Rectal smooth muscle tissue (tissue), 1 donor: ENCODE measurements around the gene SELL.
"Not testable (repeated sequence)": the region's sequence is repeated elsewhere in the genome, so short reads cannot be mapped to it uniquely, and the experiment has no call there.

ENCODE experiments used
- H3K27ac ChIP-seq: one replicate; pipeline ENCODE4 v1.7.0; 2013; ENCODE audit warnings: low read depth, low read length, inconsistent platforms
- H3K27me3 ChIP-seq: one replicate; pipeline ENCODE4 v1.7.0; 2013; ENCODE audit warnings: low read length; ENCODE audit not compliant: control insufficient read depth, insufficient read depth
- H3K36me3 ChIP-seq: one replicate; pipeline ENCODE4 v1.7.0; 2013; ENCODE audit warnings: low read length; ENCODE audit not compliant: control insufficient read depth, insufficient read depth
- H3K4me1 ChIP-seq: one replicate; pipeline ENCODE4 v1.7.0; 2013; ENCODE audit warnings: low read length; ENCODE audit not compliant: control insufficient read depth, insufficient read depth
- H3K4me3 ChIP-seq: one replicate; pipeline ENCODE4 v1.7.0; 2013; ENCODE audit warnings: low read length
- H3K9ac ChIP-seq: one replicate; pipeline ENCODE4 v1.7.0; 2013; ENCODE audit warnings: low read length

Gene SELL

DNA sequence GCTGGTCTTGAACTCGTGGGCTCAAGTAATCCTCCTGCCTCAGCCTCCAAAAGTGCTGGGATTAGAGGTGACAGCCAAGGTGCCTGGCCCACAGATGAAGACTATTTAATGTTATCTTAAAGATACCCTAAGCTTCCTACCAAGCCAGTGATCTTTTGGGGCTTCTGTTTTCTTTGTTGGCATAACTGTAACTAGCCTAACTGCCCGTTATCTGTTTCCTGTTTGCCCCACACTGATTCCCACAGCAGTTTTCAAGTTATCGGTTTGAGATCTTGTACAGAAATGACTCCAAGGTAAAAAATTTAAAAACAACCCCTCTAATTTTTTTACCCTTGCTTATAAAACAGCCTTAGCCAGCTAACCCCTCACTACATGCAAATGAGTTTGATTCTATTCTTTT is 12.4 kb downstream of the SELL start:
- Histone ChIP-seq H3K27ac (no peak overlapping the region), H3K4me1 (no peaks in the 10 kb centered on the region), H3K27me3 (no peaks in the 10 kb centered on the region), H3K36me3 (no peaks in the 10 kb centered on the region), H3K4me3 (no peak overlapping the region), H3K9ac (no peak overlapping the region)

DNA sequence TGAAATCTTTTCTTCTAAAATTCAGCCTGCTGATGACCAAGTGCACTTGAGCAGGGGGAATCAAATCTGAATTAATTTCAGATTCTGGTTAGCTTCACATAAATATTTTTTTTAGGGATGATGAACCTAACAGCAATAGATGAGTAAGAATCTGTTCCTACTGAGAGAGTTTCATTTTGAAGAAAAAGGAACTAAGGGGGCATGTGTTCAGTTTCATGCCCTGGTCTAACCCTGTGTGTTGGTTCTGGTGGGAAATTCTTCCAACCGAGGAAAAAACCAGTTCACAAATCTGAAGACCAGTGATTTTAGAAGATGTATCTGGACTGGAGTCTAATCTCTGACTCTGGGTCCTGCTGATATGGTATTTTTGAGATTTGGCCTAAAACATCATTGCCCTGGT is 13.7 kb downstream of the SELL start:
- no peaks in the 10 kb centered on the region for H3K36me3 ChIP-seq
- H3K9ac ChIP-seq = no peak overlapping the region
- no peaks in the 10 kb centered on the region for H3K4me1 ChIP-seq
- no peak overlapping the region for H3K4me3 ChIP-seq
- no peaks in the 10 kb centered on the region for H3K27me3 ChIP-seq
- no peak overlapping the region for H3K27ac ChIP-seq

DNA sequence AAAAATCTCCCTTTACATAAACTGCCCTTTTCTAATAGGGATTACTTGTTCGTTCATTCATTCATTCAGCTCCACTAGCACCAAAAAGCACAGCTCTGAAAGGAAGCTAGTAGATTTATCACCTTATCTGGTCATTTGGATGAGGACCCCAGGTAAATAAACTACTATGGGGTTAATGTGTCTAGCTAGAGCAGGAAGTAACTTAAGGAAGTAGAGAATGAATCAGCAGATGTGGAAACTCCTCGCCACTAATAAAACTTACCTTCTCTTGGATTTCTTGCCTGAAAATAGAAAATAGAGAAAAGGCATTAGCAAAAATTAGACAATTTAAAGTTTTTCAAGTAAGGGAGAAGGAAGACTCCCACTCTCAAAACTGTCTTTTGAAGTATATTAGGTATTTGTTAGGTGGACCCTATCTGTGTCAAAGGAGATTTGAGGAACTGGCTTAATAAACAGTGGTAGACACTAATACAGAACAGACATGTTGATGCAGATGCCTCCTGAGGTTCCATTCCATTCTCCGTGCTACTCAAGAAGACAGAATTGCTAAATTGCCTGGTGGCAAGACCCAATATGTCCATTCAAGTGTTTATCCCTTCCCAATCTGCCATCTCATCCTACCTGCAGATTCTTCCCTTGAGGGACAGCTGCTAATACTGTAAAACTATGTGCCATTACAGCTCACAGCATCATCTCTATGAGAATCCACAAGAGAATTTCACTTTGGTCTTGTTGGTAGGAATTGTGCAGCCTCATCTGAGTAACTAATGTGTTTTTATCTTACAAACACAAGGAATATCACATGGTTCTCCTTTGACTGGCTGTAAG is 14.9 kb downstream of the SELL start:
- no peak overlapping the region for H3K4me3 ChIP-seq
- no peak overlapping the region for H3K9ac ChIP-seq
- H3K36me3 ChIP-seq = no peaks in the 10 kb centered on the region
- no peaks in the 10 kb centered on the region for H3K4me1 ChIP-seq
- H3K27me3 ChIP-seq = no peaks in the 10 kb centered on the region
- H3K27ac ChIP-seq = no peak overlapping the region

DNA sequence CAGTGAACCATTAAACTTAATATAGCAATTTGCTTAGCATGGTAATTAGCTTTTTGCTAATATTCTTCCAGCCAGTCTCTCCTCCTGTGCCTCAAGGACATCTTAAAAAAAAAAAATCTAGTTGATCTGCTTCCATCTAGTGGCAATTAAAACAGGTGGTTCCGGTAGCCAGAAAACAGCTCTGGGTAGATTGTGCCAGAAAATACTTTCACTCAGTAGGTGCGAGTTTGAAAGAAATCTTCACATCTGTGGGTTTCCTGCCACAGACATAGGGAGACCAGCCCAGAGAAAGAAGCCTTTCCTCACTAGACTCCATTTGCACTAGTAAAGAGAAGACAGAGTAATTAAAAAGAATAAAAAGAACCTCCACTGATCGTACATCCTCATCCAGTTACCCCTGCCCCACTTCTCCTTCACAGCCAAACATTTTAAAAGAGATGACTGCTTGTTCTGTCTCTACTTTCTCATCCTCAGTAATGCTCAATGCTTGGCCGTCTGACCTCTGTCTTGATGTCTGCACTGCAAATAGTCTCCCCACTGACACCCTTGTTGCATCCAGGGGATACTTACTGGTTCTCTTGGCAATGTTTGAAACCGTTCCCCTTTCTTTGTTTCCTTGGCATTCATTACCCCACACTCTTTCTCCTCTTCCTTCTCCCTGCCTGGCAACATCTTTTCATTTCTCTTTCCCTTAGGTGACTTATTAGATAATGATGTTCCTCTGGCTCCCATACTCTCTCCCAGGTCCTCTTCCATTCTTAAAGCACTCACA is 16.9 kb downstream of the SELL start:
- H3K36me3 ChIP-seq = no peaks in the 10 kb centered on the region
- H3K27ac ChIP-seq = no peak overlapping the region
- H3K4me1 ChIP-seq = no peaks in the 10 kb centered on the region
- no peaks in the 10 kb centered on the region for H3K27me3 ChIP-seq
- H3K9ac ChIP-seq = no peak overlapping the region
- H3K4me3 ChIP-seq = no peak overlapping the region

DNA sequence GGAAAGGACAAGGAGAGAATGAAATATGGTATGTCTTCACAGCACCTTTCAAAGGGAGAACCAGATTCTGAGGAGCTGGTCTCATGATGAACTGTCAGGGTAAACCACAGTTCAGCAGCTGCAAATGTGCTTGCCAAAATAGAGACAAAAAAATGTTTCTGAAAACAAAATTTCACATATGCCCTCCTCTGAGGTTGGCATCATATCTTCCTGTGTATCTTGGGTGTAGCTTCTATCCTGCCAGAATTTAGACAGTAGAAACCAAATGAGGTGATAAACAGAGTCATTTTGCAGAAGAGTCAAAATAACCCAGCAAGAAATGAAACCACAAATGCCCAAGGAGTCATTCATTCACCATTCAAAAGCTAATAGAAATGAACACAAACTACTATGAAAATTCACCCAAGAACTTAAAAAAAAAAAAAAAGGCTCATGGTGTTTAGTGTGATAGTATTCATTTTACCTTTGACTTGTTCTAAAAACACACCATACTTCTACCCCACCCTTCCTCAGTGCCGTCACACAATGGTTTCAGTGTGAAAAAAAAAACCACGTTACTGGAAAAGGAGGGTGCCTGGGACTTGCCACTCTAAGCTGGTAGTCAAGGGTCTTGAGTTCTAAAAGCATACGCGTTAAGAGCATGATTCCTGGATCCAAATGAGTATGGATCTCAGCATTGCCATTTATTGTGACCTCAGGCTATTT is 18.5 kb downstream of the SELL start:
- no peaks in the 10 kb centered on the region for H3K27me3 ChIP-seq
- H3K4me3 ChIP-seq = no peak overlapping the region
- H3K36me3 ChIP-seq = no peaks in the 10 kb centered on the region
- H3K9ac ChIP-seq = no peak overlapping the region
- H3K27ac ChIP-seq = no peak overlapping the region
- H3K4me1 ChIP-seq = no peaks in the 10 kb centered on the region

DNA sequence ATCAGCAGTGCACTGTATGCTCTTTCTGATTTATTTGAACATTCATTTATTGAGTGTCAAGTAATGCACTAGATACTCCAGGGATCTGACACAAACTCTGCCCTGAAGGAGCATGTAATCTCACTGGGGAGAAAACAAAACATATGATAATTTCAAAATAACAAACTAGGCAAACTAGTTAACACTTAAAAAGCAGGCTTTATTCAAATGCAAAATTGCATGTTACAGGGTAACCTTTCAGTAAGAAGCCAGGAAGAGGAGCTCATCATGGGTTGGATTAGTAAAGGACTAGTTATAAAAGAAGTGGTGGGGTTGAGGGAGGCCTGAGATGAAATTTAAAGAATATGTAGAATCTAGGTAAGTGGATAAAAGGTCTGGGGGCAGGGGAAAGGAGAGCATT is 20.9 kb downstream of the SELL start:
- no peaks in the 10 kb centered on the region for H3K27me3 ChIP-seq
- H3K36me3 ChIP-seq = no peaks in the 10 kb centered on the region
- H3K4me1 ChIP-seq = no peaks in the 10 kb centered on the region
- no peak overlapping the region for H3K9ac ChIP-seq
- no peak overlapping the region for H3K4me3 ChIP-seq
- H3K27ac ChIP-seq = no peak overlapping the region

DNA sequence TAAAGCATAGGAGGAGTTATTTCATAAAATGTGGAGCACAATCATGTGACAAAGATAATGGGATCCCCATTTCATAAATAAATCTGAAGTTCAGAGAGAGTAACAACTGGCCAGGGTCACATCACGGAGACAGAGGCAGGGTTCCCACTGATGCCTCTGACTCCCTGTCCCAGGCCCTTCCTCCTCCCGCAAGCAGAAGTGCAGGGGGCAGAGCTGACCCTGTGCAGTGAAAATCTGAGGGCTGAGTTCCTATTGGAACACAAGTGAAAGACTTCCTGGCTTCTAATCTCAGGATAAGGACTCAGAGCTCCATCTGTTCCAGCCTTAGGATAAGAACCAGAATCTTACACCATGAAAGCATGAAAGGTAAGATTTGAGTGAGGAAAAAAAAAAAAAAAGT is 22.0 kb downstream of the SELL start:
- H3K27ac ChIP-seq = no peak overlapping the region
- no peak overlapping the region for H3K4me3 ChIP-seq
- no peak overlapping the region for H3K9ac ChIP-seq
- H3K36me3 ChIP-seq = no peaks in the 10 kb centered on the region
- H3K4me1 ChIP-seq = no peaks in the 10 kb centered on the region
- H3K27me3 ChIP-seq = no peaks in the 10 kb centered on the region

DNA sequence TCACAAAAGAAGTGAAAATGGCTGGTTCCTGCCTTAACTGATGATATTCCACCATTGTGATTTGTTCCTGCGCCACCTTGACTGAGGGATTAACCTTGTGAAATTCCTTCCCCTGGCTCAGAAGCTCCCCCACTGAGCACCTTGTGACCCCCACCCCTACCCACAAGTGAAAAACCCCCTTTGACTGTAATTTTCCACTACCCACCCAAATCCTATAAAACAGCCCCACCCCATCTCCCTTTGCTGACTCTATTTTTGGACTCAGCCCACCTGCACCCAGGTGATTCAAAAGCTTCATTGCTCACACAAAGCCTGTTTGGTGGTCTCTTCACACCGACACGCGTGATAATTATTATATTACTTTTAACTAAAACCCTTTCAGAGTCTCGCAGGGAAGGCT is 23.0 kb downstream of the SELL start:
- not testable (repeated sequence) for H3K27ac ChIP-seq

DNA sequence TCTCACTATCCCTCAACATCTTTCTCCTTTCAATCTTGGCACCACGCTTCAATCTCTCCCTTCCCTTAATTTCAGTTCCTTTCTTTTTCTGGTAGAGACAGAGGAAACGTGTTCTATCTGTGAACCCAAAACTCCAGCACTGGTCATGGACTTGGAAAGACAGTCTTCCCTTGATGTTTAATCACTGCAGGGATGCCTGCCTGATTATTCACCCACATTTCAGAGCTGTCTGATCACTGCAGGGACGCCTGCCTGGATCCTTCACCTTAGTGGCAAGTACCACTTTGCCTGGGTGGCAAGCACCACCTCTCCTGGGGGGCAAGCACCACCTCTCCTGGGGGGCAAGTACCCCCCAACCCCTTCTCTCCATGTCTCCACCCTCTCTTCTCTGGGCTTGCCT is 27.8 kb downstream of the SELL start:
- Histone ChIP-seq H3K4me1 (no peaks in the 10 kb centered on the region), H3K9ac (no peak overlapping the region), H3K36me3 (no peaks in the 10 kb centered on the region), H3K27ac (no peak overlapping the region), H3K4me3 (no peak overlapping the region), H3K27me3 (no peaks in the 10 kb centered on the region)

More for the DNA sequence above, 23.0 kb downstream of the SELL start:
- not testable (repeated sequence) for H3K36me3 ChIP-seq, H3K4me3 ChIP-seq, H3K27me3 ChIP-seq, H3K4me1 ChIP-seq, H3K9ac ChIP-seq

DNA sequence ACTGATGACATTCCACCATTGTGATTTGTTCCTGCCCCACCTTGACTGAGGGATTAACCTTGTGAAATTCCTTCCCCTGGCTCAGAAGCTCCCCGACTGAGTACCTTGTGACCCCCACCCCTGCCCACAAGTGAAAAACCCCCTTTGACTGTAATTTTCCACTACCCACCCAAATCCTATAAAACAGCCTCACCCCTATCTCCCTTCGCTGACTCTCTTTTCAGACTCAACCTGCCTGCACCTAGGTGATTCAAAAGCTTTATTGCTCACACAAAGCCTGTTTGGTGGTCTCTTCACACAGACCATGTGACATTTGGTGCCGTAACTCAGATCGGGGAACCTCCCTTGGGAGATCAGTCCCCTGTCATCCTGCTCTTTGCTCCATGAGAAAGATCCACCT is 28.3 kb downstream of the SELL start:
- H3K27me3 ChIP-seq, H3K36me3 ChIP-seq, H3K27ac ChIP-seq, H3K4me3 ChIP-seq, H3K9ac ChIP-seq, H3K4me1 ChIP-seq: not testable (repeated sequence)

DNA sequence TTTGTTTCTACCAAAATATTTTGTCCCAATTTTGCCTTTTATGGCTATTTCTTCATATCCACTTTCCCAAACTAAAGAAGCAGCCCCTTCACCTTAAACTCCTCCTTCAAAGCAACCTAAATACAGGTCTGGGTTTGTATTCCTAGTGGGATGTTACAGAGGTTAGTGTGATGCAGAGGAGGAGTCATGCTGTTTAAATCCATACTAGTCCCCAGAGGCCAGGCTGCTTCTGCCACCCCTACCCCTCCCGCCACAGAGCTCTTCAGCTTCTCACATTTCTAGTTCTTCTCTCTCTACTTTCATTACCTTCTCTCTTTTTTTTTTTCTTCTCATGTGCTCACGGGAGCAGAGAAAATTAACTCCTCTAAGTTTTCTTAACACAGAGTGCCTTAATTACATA is 29.3 kb downstream of the SELL start:
- Histone ChIP-seq H3K36me3 (no peaks in the 10 kb centered on the region), H3K27me3 (no peaks in the 10 kb centered on the region), H3K9ac (no peak overlapping the region), H3K4me1 (no peaks in the 10 kb centered on the region), H3K27ac (no peak overlapping the region), H3K4me3 (no peak overlapping the region)

DNA sequence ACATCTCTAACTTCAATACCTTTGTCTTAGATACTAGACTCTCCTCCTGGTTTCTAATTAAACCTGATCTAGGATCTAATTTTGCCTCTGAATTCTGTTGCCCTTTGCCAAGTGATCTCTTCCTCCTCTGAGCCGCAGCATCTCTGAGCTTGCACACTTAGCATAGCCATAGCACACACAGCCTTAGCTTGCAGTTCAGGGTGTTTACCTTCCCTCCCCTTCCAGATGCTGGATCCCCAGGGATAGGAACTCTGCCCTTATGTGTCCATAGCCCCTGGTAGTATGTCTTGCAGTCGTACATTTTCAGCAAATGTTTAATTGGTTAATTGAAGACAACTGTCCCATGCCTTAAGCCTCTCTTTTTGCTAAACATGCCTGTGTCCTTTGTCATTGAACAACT is 30.3 kb downstream of the SELL start:
- Histone ChIP-seq H3K36me3 (no peaks in the 10 kb centered on the region), H3K27me3 (no peaks in the 10 kb centered on the region)

More for the DNA sequence above, 30.3 kb downstream of the SELL start:
- no peak overlapping the region for H3K27ac ChIP-seq
- H3K4me3 ChIP-seq = no peak overlapping the region
- H3K4me1 ChIP-seq = no peaks in the 10 kb centered on the region
- no peak overlapping the region for H3K9ac ChIP-seq
